Limb (tissue), 2 donors: ENCODE results near the gene DDR2.

Experiments used
- DNase-seq, 2 donors: peaks; one replicate each; pipeline ENCODE4 v3.0.0-alpha.2; 2016; ENCODE audit errors: extremely low spot score in 2 of 2

Gene DDR2

DNA sequence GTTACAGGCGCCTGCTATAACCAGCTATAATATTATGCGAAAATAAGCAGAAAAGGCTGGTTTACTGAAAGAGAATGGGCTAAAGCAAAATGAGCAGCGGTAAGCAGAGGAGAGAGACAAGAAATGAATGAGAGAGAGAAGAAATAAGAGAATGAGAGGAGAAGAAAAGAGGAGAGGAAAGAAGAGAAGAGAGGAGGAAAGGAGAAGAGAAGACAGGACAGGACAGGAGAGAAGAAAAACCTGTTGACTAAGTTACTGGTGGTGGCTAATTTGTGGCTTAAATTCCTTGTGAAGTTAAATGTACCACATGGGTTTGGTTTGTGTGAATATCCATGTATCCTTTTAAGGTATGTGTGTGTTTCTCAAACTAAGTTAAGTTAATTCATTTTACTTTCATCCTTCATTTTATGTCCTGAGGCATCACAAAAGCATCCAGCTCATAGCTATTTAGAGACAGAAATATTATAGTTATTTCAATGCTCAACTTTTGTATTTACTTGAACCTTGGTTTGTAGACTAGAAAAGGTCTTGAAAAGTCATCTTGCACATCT is 3.1 kb upstream of the DDR2 start:
- DNase-seq: no peak

DNA sequence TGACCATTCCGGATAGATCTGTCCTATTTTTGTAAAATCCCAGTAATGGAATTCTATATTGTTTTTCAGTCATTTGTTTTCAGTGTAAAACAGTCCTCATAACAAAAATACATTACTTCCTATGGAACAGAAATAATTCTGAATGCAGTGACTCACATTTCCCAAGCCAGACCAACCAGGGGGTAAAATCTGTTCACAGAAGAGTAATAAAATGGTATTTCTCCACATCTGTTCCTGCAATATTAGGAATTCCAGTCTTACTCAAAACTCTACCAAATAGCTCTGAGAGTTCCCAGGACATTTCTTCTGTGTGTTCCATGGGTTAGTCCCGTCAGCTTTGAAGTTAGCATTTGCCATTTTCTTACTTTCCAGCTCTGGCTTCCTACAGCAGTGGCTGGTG is 2.6 kb upstream of the DDR2 start:
- no peak for DNase-seq

DNA sequence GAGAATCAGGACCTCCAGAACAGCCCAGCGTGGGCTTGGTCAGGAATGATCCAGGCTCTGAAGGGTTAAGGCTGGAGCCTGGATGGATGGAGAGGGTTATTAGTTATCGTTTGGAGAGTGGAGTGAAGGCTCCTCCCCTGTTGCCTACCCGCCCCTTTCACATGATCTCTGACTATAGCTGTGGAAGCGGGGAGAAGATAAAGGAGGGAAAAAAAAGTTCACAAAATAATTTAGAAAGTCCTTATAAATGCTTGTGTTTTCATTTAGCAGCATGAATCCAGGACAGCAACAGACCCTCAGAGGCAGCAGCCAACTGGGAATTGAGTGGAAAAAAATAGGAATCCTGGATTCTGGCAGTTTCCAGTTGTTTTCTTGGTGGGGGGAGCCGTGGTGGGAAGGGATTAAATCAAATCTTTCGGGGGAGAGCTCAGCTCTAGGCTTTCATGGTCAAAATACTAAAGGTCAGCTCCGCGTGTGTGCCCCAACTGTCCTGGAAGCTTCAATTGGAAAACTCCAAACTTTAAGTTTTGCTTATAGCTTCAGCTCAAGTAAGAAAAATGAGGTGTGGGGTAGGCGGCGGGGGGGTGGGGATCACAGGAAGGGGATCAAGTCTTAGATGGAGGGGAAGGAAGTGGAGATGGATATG is 595 bp upstream of the DDR2 start:
- peak; percentile 73 to 82 for DNase-seq

DNA sequence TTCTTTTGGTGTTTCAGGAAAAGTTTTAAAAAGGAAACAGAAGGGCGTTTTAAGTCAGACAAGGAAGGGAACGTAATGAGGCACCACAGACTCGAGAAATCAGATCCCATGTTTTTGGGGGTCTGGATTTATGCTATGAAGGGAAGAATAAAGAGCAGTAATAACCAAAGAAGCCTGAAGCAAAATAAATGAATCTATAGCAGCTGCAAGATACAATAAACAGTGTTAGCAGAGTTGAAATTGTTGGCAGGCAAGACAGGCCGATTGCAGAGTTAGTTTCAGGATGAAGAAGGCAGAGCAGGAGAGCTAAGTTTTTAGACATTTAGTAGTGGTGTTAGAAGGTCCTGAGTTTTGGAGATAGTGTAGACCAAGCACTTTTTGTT is 425 bp downstream of the DDR2 start:
- DNase-seq: no peak

DNA sequence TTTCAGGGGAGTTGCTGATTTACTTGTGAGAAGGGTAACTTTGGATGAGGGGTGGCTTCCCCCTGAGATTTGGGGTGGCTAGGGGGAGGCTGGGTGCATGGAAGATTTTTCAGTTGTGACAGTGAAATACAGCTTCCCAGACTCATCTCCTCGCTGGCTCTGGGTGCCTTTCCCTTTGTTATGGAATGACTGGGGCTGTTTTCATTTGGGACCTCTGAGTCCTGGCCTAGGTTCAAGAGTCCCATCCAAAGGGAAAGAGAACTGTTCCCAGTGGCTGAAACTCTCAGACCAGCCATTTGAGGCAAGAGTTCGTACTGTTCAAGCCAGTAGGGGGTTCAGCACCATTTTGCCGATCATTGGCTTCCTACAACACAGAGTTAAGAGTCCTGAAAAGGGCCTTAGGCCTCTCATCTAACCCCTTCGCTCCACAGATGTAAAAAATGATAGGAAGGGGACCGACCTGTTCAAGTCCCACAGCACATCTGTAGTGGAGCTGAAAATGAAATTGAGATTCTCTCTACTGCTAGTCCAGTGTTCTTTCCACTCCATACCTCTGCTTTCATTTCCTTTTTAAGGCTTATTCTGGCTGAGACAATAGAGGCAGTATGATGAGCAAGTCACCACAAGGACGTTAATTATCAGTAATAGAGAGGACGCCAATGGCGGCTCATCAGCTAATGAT is 958 bp downstream of the DDR2 start:
- DNase-seq: no peak

DNA sequence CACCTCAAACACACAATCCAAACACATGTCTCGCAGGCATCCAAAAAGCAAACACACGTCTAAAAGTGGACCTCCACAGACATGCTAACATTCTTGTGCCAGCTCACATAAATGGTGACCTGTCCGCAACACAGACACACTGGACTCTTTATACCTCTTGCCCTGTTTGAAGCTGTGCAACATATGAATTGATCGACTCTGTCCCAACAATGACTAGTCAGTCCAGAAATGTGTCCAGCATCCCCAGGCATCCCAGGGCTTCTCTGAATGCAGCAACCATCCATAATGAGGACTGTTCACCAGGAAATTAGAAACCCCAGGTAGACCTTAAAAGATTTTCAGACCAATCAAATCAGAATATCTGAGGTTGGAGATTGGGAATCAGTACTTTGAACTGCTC is 3.2 kb downstream of the DDR2 start:
- DNase-seq: no peak

DNA sequence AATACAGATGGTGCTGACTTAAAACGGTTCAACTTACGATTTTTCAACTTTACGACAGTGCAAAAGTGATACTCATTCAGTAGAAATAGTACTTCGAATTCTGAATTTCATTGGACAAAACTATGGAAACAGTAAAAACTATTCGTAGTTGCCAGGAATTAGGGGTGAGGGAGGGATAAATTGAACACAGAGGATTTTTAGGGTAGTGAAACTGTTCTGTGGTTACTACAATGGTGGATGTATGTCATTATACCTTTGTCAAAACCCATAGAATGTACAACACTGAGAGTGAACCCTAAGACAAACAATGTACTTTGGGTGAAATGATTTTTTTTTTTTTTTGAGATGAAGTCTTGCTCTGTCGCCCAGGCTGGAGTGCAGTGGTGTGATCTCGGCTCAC is 7.5 kb downstream of the DDR2 start:
- DNase-seq: no peak

DNA sequence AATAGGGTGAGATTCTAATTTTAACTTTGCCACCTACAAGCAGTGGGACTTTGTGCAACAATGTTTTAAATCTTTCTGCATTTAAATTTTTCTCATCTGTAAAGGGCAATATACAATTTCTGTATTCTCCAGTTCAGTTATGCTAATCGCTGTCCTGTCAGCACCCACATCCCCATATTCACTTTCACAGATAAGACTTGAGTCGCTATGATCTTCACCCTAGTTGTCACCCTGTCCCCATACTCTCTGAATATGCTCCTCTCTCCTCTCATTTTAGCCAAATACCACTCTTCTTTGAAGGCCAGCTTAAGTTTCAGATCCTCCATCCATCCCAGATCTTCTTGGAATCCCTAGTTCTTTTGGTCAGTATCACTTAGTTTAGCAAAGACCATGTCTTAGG is 8.8 kb downstream of the DDR2 start:
- DNase-seq: no peak

DNA sequence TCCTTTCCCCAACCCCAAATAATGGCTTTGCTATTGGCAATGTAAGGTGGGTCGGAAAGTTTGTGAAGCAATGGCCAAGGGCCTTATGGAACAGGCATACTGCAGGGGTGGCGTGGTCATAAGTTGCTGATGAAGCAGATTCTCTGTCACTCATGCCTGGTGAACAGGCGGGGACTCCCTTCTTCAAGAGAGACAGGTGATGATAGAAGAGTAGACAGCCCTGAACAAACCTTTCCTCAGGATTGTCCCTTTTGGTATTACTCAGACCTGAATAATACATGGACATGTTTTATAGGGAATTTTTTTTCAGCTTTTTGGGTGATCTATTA is 12.7 kb downstream of the DDR2 start:
- DNase-seq: no peak

DNA sequence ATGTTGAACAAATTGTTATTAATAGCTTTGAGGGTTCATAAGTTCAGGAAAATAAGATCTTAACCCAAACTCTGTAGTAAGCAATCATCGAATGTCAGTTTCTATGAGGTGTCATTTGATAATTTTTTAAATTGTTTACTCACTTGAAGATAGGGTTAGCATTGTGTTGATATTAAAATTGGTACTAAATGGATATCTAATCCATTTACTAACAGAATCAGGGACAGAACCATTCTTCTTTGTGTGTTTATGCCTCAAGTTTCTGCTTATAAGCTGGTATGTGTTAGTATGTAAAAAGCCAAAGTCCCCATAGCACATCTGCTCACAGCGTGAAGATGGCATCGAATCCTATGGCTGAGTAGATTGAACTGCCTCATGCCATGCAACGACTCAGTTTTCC is 13.4 kb downstream of the DDR2 start:
- no peak for DNase-seq

DNA sequence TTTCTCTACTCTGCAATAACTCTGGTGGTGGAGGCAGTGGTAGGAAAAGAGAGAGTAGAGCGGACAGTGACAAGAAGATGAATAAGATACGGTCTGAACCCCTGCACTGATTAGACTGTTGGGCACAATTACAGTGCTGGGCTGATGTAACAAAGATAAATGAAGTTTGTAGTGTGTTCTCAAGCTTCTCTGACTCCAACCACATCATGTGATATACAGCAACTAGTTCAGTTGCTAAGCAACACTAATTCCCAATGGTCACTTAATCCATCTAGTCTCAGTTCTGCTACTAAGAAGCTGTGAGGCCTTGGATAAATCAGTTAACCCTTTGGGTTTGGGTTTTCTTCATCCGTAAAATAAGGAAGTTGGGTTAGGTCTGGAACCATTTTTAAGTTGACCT is 17.3 kb downstream of the DDR2 start:
- DNase-seq: no peak

DNA sequence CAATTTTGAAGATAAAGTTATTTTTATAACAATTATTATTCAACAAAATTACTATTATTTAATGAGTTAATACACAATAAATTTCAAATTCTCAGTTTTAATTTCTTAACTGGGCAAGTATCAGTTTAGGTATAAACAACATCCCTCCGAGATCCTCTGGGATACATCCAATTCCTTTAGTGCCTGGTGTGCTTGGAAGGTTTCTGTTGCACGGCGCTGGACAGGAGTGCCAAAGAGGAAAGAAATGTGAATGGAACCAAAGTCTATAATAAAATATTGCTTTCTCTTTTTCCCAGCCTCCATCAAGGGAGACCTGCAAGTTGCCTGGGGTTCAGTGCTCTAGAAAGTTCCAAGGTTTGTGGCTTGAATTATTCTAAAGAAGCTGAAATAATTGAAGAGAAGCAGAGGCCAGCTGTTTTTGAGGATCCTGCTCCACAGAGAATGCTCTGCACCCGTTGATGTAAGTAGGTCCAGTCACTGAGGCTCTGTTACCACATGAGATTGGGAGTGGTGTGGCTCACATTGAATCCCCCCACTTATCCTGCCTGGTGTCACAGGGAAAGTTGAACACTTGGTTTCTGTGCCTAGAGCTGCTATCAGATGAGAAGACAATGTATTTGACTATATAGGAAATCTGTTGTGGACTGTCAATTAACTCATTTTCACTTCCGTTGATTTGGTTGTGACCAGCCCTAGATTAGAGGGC is 22.8 kb downstream of the DDR2 start:
- DNase-seq: no peak

DNA sequence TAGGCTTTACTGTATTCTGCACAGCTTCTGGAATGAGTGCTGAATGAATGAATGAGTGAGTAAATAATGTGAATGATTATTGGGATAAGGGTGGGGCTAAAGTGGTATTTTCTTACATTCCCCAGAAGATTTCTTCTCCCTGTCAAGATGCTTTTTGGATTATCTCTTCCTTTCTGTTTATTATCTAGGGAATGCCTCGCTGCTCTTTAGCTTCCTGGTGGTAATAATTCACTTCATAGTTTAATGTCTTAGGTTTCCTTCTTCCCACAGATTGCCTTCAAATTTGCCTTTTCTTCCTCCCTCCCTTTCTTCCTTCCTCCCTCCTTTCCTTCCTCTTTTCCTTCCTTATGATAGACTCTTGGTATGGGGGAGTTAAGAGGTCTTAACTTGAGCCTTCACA is 24.0 kb downstream of the DDR2 start:
- no peak for DNase-seq

DNA sequence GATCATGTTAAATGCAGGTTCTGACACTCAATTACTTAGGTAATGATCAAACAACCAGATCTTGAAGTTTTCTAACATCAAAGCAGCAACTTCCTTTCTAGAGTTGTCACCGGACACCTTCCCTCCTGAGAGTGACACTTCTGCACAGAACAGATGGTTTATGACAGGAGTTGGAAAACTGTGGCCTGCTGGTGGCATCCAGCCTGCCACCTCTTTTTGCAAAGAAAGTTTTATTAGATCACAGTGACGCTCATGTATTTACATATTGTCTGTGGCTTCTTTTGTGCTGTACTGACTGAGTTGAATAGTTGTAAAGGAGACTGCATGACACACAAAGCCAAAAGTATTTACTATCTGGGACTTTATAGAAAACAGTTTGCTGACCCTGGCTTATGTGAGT is 28.3 kb downstream of the DDR2 start:
- no peak for DNase-seq

DNA sequence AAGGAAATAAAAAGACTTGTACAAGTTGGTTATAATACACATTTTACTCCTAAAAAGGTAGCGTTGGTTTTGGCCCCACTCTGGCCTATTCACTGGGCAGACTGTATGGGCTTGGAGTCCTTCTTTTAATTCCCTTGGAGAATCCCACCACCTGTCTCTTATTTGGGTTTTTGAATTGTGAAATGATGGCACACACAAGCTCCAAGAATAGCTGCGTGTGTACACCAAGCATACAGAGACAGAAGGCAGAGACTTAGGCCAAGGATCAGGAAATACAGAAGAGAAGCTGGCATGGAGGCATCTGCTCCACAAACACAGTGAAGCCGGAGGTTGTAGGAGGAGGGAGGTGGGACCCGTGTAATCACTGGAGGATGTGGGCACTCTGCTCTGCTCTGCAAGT is 29.1 kb downstream of the DDR2 start:
- DNase-seq: no peak

DNA sequence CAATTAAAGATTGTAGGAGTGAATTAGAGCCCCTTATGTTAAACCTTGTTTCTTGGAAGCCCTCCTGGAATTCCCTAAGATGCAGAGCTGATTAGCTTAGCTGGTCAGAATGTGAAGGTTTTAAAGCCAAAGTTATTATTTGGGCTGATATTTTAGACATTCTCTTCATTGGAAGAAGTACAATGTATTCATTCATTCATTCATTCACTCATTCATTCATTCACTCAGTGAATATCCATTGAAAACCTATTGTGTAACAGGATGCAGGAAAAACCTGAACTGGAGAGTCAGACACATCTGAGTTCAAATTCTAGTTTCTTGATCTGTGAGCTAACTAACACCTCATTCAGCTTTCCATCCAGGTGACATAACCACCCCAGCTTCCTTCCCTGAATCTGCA is 29.7 kb downstream of the DDR2 start:
- DNase-seq: no peak

DNA sequence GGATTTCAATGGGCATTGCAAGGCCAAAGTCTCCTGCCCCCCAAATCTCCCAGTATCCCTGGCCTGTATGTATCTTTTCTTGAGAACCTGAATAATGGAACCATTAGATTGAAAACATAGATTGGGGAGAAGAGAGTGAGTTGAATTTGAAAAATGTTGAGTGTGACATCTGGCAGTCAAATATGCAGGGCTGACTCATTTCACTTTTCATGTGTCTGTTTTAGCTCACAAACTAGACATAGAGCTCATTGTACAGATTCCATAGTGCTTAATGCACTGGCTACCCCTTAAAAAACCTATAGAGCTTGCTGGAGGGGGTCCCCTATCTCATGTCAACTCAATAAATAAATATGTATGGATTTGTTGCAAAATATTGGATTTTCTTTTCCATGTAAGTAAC is 30.8 kb downstream of the DDR2 start:
- no peak for DNase-seq

DNA sequence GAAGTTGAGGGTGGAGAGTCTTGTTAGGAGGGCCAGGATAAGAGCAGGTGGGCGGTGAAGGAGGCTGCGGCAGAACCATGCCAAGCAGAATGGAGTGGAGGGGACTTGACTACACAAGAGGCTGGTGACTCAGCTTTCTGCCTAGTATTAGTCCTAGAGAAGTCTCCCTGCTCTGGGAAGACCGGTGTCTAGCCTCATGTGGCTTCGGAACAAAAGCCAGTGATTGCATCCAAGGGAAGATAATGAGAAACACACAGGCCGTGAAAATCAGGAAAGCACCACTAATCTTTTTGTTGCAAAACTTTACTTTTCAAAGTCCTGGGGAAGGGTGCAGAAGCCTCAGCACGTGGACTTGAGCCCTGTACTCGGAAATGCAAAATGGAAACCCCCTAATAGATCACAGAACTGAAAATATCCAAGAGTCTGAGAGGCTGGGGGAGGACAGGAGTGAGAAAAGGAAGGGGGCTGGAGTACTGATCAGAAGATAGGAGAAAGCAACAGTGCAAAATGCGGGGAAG is 31.4 kb downstream of the DDR2 start:
- no peak for DNase-seq

DNA sequence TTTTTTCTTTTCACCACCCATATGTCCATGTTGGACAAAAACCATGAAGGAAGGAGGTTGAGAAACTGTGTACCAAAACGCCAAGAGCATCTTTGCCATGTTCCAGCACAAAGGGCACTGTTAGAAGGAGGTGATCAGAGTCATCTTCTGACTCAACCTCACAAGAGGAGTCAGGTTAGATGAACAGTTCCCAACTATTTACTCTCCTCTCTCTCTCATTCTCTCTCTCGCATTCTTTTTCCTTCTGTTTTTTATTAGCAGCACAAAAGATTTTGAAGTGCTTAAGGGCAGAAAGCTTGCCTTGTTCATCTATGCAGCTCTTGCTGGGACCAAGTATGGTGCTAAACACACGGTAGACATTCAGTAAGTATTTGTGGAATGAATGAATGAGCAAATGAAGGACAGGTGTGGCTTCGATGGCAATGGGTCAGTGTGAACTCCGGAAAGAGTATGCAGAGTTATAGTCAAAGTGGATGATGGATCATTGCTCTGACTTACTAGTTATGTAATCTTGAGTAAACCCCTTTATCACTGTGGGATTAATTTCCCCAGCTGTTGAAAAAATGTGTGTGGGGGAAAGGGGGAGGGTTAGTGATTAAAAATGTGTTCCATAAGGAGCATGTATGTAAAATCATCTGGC is 33.9 kb downstream of the DDR2 start:
- DNase-seq: no peak

DNA sequence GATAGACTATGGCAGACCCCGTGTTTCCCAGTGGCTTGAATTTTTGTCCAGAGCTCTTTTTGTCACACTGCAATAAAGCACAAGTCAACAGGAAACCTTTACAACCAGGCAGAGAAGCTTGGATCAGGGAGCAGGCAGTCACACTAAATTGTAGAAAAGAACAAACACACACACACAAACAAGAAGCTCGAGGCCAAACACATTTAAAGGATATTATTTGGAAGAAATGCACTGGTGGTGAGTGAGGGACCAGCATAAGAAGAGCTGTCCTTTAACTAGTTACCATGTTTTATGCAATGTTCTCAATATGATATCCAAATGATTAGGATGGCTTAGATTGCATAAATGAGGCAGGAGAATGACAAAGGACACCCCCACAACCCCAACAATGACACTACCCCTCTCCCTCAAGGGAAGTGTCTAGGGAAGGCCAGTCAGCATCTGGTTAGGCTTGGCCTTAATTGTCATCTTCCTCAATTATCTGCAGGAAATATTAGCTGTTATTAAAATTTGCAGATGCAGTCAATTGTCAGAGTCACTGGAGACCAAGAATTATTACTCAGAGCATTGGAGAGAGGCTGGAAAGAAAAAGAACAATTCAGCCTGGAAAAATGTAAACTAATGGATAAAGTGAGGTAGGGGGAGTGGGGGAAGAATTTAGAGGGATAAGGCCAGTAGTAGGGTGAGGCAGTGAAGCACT is 35.3 kb downstream of the DDR2 start:
- no peak for DNase-seq

DNA sequence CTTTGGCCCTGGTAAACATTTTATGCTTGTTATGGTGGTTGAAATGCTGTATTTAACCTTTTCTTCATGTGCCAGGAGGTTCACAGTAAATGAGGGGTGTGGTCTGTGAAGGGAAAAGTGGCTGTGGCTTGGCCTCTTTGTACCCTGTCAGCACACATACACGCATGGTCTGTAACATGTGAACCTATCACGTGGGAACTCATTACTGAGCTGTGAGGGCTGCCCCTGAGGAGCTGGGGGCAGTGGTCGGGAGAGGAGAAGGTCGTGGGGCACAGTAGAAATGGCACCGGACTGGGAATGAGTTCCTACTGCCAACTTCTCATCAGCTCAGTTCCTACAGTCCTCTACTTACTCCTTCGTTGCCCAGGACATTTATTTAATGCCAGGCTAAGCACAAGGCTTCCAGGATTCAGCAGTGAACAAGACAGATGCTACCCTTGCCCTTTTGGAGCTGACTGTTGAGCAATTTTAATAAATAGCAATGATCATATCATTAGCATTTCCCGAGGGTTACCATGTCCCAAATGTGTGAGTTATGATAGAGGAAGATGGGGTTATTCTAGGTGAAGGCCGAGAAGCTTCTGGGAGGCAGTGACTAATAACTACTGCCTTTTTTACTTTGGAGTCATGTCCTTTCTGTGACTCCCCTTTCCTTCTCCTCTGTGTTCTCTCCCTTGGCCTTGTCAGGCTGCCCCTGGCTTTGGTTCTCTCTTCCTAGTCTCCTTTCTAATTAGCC is 38.8 kb downstream of the DDR2 start:
- DNase-seq: no peak
